NCI-H524 treated with DMSO at 0.1 percent for 48 hours (cell line): ENCODE data around the gene RAPGEF6.
A peak's percentile ranks its signal among the peaks of the same experiment; 100 is the strongest.
"Not testable (repeated sequence)": the region's sequence is repeated elsewhere in the genome, so short reads cannot be mapped to it uniquely, and the experiment has no call there.

Source experiments
- DNase-seq: peaks from one replicate; lab custom pipeline; 2025; lab: John Stamatoyannopoulos, UW

The RAPGEF6 gene

DNA sequence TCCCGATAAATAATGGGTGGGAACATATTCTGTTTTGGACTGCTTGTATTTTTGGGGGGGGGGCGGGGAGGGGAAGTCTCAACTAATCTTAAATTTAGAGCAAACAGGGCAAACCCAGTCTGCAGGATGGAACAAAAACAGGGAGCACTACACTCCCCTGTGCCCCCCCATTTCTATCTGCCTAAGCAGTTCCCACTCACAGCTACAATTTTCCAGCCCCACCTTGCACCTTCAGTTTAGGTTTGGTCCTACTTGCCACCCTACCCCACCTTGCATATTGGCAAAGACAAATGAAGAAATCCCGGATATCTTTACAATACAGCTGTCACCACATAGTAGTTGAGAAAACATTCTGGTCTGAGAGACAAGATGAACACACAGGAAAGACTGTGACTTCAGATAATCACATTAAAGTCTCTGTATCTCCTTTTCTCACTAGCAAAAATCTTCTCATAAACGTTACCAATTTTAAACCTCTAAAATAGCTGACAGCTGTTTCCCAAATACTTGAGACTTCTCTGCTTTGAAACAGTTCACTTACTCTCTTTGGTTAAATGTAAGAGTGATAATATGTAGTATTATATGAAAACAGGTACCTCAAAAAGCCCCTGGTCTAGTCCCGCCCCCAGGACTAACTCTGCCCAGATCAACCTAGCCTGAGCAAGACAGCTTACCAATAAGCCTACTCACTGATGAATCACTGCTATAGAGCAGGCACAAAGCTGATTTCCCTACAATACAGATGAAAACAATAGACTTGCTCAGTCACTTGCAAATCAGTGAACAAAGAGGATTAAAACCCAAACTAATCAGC is 5.2 kb upstream of the RAPGEF6 start:
- DNase-seq, result no peak

DNA sequence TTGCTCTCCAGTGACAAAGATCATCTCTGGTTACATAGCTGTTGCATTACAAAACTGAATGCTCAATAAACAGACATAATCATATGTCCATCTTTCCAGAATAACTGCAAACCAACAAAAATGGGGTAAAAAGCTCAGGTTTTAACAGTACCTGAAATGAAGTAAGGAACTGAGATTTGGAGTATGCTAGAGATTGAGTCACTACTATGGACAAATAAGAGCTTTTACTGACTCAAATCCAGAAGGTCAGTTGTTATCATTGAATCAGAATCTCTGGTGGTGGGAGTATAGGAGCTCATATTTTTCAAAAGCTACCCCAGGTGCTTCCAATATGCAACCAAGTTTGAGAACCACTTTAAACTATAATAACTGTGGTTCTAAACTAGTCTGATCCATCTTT is 4.1 kb upstream of the RAPGEF6 start:
- no peak for DNase-seq

DNA sequence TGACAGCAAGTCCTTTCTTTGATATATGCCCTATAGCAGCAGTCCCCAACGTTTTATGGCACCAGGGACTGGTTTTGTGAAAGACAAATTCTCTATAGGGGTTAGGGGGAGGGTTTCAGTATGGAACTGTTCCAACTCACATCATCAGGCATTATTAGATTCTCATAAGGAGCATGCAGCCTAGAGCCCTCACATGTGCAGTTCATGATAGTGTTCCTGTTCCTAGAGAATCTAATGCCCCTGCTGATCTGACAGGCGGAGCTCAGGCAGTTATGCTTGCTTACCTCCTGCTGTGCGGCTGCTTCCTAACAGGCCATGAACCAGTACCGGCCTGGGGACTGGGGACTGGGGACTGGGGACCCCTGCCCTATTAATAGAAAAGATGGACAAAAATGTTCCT is 2.7 kb upstream of the RAPGEF6 start:
- DNase-seq, result no peak

DNA sequence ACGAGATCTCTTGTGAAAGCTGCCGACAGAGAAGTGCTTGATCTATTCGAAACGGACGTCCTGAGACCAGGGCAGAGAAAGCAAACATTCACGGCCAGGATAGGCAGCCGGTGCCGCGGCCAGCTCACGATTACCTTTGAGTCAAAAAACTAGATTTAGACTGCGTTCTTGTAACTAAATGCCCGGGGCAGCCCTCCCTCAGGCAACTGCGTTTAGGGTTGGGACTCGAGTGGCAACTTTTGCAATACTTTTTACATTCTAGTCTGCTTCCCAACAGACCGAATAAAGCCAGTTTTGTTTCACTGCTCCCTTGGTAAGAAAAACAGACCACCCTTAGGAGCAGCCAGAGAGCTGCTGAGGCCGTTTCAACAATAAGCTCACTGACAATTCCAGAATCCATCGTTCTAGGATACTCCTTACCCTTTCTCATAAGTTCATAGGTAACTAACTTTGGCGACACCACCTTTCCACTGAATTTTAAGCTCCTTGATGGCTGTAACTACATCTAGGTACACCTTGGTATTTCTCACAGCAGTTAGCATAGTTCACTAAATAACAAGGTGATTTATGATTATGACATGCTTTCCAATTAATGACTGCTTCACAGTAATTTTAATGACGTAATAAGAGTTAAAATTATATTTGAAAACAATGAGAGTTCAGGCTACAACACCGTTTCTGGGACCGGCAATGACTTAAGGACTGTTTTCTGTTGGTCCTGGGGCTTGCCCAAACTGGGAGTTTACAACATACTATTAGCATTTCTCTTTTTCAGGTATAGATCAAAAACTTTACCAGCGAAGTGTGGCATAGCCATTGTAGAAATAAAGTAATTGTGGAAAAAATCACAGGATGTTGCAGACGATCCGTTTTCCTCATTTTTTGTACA is 899 bp upstream of the RAPGEF6 start:
- no peak for DNase-seq

DNA sequence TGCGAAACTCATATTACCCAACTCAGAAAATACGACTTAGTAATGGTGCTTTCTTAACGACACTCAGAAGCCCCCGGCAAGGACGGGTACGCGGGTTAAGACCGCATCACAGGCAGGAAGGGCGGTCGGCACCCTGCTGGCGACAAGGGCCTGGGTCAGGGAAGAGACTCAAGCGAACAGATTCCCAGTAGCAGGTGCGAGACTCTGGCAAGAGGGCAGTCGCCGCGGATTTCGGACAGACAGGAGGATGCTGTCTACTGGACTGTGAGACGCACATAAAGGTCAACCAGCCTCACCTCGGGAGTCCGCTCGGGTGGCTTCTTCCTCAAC is 398 bp downstream of the RAPGEF6 start:
- DNase-seq, result no peak

DNA sequence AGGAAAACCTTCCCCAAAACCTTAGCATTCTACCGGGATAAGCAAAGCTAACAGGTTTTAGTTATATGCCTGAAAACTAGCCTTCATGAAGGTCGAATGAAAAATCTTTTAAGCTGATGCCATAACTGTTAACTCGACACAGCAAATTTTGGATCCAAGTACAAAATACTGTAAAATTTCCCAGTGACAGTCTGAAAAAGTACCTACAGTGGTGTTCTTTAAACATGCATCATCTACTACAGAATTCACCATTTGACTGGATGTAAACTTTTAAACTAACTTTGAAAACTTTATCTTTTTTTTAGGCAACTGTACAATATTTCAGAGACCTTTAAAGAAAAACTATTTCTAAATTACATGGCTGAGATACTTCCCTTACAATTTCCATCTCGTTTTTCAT is 791 bp downstream of the RAPGEF6 start:
- DNase-seq, result no peak

DNA sequence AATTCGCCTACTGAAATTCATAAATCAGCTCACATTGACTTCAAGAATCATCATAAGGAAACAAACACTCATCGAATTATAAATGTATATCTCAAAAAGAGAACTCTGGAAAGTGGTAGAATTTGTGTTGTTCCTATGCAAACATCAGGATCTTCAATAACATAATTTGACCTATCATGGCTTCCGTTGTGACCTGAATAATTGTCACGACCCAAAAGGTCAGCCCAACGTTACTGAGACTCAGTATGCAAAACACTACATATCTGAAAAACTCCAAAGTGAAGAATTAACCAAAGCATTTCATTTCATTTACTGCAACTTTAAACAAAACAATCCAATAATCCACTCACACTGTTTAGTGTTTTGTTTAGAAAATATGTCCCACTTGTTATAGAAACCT is 1.2 kb downstream of the RAPGEF6 start:
- DNase-seq, result no peak

DNA sequence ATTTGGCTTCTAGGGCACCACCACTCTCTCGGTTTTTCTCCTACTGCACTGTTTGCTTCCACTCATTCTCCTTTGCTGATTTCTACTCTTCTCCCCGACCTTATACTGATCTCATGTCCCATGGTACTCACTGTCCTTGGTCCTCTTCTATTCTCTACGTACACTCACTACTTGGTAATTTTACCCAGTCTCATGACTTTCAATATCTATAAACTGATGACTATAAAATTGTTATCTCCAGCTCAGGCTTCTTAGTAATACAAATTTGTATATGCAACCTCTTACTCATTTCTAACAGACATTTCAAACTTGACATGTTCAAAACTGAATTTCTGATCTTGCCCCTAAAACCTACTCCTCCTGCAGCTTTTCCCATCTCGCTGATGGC is 4.1 kb downstream of the RAPGEF6 start:
- DNase-seq, result no peak

DNA sequence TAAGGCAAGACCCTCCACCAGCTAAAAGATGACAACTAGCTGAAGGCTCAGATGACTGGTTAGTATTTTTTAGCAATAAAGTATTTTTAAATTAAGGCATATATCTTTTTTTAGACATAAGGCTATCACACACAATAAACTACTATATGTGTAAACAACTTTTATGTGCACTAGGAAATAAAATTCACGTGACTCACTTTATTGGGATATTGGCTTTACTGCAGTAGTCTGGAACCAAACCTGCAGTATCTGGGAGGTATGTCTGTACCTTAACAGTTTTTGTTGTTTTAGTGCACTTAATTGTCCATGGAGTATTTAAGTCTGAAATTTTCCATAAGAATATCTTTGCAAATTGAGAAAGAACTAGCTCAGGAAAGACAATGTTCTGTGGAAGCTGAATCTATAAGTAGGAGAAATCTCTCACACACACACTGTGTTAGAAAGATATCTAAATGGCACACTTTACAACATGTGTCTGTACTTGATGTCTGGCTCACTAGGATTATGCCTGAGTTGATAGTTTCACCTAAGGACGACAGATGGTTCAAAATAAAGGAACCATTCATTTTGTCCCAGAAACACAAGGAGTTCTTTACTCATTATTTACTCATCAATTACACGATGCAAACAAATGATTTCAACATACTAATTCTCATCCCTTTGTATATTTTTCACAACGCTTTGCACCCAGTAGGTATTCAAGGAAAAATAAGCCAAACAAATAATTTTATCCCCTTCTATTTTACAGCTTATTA is 4.6 kb downstream of the RAPGEF6 start:
- peak; percentile 21 for DNase-seq

DNA sequence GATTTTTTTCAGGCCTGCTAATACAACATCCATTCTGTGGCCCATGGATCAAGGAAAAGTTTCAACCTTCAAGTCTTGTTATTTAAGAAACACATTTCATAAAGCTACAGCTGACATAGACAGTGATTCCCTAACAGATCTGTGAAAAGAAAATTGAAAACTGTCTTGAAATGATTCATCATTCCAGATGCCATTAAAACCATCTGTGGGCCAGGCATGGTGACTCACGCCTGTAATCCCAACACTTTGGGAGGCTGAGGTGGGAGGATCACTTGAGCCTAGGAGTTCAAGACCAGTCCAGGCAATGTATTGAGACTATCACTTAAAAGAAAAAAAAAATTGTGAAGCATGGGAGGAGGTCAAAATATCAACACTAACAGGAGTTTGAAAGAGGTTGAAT is 6.0 kb downstream of the RAPGEF6 start:
- no peak for DNase-seq

DNA sequence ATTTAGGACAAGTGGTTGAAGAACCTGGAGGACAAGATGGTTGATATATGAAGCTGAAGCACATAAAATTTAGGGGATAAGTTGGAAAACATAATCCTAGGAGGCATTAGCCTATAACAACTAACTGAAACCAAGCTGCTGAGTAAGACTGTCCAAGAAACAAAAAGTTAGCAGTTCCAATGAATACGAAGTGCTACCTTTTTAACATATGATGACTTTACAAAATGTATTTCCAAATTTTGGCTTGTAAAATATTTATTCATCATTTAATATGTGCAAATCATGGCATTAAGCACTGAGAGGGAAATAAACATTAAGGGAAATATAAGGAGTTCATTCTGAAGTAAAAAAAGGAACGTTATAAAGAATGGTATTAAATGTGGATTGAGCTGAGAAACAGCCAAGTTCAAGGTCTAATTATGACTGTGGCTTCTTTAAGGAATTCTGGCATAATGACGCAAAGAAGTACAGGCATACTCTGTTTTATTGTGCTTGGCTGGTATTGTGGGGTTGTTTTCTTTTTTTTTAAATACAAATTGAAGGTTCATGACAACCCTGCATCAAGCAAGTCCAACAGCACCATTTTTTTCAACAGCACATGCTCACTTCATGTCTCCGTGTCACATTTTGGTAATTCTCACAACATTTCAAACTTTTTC is 7.7 kb downstream of the RAPGEF6 start:
- peak; percentile 8 for DNase-seq

DNA sequence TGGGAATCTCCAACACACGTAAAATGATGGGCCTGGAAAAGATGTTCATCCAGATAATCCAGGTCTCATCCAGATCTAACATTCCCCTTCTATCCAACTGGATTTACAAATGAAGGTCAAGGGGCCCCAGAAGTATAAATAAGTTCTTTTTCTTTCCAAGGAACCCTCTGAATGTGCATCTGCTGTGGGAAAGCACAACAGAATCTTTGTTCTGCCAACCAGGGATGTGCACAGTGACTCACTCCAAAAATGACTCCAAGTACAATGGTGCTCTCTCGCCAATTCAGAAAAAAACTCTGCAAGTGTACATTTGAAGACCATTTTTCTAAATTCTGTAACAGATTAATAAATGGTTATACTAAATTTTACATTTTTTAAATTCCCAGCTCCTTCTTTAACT is 12.4 kb downstream of the RAPGEF6 start:
- no peak for DNase-seq

DNA sequence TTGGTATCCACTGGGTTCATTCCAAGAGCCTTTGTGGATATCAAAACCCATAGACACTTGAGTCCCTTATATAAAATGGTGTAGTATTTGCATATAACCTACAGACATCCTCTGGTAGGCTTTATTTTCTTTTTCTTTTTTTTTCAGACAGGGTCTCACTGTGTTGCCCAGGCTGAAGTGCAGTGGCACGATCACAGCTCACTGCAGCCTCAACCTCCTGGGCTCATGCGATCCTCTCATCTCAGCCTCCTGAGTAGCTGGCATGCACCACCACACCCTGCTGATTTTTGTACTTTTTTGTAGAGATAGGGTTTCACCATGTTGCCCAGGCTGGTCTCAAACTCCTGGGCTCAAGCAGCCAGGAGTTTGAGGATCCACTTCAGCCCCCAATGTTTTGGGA is 13.9 kb downstream of the RAPGEF6 start:
- not testable (repeated sequence) for DNase-seq

DNA sequence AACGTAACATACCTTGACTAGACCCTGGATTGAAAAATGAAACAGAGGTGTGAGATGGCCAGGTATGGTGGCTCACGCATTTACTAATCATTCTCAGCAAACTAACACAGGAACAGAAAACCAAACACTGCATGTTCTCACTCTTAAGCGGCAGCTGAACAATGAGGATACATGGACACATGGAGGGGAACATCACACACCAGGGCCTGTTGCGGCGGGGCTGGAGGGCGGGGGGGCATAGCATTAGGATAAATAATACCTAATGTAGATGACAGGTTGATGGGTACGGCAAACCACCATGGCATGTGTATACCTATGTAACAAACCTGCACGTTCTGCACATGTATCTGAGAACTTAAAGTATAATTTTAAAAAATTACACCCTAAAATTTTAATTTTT is 15.9 kb downstream of the RAPGEF6 start:
- no peak for DNase-seq

DNA sequence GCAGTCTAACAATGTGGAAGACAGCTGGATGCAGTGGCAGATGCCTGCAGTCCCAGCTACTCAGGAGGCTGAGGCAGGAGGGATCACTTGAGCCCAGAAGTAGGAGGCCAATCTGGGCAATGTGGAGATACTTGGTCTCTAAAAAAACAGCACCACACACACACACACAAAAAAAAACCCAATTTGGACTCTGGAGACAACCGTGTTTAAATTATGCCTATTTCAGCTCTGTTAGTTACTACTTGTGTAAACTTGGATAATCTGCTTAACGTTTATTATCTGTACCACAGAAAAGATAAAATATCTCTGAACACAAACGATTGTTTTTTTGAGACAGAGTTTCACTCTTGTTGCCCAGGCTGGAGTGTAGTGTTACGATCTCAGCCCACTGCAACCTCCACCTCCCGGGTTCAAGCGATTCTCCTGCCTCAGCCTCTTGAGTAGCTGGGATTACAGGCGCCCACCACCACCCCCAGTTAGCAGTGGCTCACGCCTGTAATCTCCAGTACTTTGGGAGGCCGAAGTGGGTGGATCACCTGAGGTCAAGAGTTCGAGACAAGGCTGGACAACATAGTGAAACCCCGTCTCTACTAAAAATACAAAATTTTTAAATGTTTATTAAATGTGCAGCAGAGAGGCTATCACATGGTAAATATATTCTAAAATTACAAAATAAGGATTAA is 17.7 kb downstream of the RAPGEF6 start:
- DNase-seq, result no peak

DNA sequence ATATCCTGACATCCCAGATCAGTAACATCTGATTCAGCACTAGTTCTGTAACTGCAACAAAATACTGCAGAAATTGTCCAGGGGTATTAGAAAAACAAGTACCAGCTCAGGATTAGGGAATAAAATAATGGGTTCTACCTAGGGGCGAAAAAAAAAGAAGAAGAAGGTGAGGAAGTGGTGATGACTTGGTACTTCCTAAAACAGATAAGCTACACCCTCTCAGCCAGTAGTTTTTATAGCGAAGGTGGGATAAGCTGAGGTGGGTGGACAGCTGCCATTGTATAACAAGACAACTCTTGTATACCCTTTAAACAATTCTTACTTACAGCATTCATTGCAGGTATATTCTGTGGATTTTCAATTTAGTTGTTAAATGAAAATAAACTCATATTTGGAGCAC is 19.1 kb downstream of the RAPGEF6 start:
- DNase-seq, result no peak

DNA sequence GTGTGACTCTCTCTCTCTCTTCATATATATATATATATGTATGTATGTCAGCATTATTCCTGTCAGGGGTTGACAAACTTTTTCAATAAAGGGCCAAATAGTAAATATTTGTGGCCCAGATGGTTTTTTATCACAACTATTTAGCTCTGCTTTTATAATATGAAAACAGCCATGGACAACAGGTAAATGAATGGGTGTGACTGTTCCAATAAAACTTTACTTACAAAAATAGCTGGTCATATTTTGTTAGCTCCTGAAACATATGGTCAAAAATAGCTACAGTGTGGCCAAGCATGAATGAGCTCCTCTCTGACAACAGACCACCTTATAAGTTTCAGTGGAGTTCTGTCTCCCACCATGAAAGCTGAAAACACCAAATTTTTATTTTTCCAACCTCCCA is 21.6 kb downstream of the RAPGEF6 start:
- DNase-seq, result no peak

DNA sequence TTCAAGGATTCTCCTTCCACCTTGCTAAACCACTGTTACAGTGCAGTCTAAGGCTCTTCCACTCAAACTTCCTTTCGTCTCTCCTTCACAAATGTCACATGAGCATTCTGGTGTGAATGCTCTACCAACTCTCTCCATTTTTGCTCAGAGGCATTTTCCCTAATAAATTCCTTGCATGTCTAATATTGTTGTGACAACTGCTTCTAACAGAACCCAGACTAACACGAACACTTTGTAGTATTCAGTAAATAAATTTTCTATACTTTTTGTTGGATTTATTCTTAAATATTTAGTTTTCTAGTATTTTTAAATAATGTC is 24.0 kb downstream of the RAPGEF6 start:
- no peak for DNase-seq

DNA sequence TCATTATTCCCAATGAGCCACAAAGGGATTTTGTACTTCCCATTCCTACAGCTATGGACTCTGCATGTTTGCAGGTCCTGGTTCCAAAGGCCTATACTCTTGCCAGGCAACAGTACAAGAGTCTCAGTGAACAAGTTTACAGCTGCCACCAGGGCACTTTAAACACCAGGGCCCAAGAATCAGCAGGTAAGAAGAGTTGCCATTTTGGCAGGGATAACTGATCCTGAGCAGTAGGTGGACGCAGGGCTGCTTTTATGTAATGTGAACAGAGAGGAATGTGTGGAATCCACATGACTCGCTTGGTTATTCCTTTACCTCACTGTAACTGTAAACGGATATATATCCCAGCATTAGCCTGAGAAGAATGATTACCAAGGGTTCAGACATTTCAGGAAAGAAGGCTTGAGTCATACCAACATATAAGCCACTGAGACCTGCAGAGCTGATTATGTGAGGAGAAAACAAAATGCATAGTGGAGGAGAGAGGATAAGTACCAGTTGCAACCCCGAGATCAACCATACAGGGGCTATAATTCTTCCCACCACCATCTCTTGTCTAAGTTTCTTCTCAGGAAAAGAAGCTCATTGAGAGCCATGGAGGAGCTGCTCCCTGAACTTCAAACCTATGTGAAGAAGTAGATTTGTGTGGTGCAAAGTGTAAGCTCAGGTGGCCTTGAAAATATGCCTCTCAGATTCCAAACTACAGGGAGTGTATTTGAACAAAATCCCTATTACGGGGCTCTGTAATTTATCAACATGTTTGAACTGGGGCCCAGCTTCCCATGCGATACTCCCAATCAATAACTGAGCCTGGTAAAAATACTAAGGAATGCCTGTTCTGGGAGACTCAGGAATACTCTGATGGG is 24.6 kb downstream of the RAPGEF6 start:
- no peak for DNase-seq

DNA sequence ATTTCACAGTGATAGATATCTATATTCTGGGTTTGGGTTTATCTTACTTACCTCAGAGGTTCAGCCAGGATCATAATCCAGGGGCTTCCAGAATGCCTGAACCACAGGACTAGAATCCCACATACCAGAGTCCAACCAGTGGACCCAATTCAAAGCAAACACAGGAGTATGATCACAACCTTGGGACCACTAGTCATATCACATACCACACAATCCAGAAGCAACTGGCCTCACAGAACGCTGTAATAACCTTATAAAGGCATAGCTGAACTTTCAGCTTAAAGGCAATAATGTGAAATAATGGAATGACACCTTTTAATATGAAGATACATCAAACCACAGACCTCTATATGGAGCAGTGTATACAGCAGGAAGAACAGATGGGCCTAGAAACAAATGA is 25.3 kb downstream of the RAPGEF6 start:
- no peak for DNase-seq

DNA sequence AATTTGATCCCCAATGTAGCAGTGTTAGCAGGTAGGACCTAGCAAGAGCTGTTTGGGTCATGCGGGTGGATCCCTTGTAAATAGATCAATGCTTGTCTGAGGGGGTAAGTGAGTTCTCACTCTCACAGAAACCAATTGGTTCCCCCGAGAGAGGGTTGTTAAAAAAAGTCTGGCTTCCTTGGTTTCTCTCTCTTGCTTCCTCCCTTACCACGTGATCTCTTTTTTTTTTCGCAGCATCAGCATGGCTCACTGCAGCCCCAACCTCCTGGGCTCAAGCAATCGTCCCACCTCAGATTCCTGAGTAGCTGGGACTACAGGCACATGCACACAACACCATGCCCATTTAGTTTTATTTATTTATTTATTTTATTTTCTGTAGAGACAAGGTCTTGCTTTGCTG is 26.4 kb downstream of the RAPGEF6 start:
- no peak for DNase-seq
